Globus pallidus (tissue), 1 donor: ENCODE measurements around the gene ATXN1L.
A peak's percentile ranks its signal among the peaks of the same experiment; 100 is the strongest.
"Not testable (repeated sequence)": the region's sequence is repeated elsewhere in the genome, so short reads cannot be mapped to it uniquely, and the experiment has no call there.

ENCODE experiments used
- DNase-seq: peaks from one replicate; pipeline ENCODE4 v3.0.0-alpha.2; 2015; ENCODE audit warnings: low spot score

The ATXN1L gene

DNA sequence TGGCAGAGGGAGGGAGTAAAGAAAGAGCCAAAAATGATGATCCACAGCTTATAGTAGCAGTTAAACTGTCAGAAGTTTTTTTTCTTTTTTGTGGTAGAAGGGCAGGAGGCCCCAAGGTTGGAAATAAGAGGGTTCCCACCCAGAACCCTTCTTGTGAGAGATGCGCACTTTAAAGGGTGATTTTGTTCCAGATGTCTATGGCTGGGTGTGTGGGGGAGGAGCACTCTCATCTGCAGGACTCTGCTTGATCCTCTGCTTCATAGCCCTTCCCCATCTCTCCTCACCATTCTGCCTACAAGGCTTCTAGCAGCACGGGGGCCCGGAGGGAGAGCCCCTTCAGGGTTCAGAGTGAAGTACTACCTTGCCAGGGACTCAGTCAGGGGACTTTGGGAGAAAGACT, 6.4 kb downstream of the ATXN1L start:
- no peak for DNase-seq

DNA sequence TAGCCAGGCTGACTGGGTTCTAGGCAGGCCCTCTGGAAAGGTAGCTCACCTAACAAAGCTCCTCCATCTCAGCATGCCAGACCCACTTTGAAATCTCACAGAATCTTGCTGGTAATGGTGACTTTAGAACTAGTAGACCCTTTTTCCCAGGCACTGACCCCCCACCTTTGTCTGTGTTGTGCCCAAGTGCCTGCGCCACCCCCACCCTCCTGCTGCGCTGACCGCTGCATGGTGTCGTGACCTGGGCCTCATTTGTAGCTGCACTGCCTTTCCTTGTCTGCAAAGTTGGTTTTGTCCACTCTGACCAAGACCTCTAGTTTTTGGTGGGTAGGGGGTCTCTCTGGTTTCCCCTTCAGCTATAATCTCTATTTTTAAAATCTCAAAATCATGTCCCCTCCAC, 6.8 kb downstream of the ATXN1L start:
- DNase-seq: no peak

DNA sequence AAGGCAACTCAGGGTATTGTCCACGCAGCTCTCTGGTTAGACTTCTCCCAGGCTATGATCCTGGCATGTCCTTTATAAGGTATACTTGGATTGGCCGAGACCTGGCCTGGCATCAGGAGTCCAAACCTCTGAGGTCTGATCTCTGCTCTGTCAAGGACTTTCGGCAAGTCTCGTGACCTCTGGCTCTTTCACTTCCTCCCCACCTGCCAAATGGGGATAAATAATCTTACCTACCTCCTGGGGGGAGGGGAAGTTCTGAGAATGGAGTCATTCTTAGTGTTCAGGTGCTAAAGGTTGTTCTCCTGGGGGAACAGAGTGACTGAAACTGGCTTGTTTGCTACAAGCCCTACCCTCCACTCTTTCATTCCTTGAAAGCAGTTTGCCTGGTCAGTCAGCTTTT, 7.6 kb downstream of the ATXN1L start:
- no peak for DNase-seq

GRCh38 chr16:71854369-71854948, 8.7 kb downstream of the ATXN1L start:
- DNase-seq: no peak

GRCh38 chr16:71855937-71856662, 10.3 kb downstream of the ATXN1L start:
- no peak for DNase-seq

GRCh38 chr16:71859762-71860521, 14.2 kb downstream of the ATXN1L start:
- DNase-seq: no peak

DNA sequence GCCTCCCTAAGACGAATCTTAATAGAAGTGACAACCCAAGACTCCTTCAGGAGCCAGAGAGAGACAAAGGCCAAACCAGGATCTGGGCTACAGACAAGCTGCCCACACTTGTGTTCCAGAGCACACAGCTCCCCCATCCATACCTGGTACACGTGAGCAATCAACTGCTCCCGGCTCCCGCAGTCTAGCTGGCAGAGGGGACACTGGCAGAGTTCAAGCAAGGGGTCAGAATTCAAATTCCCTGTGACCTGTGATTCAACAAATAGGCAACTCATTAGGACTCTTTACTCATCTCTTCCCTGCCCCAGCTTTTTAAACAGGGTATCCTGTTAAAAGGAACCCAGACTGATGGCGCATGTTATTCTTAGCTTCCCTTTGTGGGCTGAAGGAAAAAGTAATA, 18.2 kb downstream of the ATXN1L start:
- DNase-seq: no peak

DNA sequence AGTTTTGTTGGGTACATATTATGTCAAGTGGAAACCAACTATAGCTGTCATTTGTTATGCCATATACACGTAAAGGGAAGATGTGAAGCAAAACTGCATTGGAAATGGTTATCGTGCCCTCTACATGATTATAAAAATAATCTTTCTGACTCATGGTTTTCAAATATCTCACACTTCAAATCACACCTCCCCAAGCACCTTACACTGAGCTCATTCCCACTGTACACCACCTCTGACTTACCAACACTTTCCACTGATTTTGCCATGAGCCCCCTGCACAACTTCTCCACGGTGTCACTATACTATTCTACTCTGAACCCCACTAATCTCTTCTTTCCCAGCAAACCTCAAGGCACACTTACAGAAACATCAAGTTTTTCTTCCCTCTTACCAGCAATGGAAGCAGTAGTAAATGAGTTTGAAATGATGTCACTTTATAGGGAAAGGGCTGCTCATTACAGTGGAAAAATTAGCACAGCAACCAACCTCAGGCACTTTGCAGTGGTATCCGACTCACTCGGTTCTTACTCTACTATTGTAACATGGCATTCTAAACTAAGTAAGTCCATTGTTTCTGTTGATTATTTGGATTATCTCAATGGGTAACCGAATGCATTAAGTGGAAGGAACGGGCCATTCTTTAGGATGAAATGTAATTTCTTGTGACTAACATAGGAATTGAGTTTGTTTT, 19.5 kb downstream of the ATXN1L start:
- DNase-seq: no peak

DNA sequence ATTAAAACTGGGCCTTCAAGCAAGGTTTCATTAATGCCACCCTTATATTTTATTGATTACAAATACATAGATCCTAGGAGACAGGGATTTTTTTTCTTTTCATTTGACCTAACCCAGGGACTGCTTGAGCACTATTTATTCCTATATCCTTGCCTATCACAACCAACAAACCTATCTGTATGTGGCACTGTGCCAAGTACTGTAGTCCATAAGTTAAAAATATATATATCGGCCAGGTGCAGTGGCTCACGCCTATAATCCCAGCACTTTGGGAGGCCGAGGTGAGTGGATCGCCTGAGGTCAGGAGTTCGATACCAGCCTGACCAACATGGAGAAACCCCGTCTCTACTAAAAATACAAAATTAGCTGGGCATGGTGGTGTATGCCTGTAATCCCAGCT, 21.4 kb downstream of the ATXN1L start:
- DNase-seq: not testable (repeated sequence)

- DNase-seq: no peak
These were observed 22.2 kb downstream of the ATXN1L start for GRCh38 chr16:71867939-71868338.

- DNase-seq: no peak
These were observed 23.3 kb downstream of the ATXN1L start for GRCh38 chr16:71869089-71869488.

DNA sequence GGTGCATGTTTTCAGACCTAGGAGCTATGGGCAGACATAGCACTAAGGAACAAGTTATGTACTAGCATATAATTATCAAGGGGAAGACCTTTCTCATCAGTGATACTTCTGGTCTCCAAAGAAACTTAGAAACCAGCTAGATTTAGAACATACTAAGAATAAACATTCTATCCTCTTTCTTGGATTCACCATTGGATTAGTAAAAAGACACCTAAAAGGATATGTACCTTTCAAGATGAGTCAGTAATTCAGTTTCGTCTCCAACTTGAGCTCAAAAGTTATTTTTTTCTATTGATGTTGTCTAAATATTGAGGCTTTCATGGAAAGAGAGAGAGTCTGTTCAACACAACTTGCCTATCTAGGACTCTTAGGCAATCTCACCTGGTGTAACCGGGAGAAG, 25.0 kb downstream of the ATXN1L start:
- no peak for DNase-seq

DNA sequence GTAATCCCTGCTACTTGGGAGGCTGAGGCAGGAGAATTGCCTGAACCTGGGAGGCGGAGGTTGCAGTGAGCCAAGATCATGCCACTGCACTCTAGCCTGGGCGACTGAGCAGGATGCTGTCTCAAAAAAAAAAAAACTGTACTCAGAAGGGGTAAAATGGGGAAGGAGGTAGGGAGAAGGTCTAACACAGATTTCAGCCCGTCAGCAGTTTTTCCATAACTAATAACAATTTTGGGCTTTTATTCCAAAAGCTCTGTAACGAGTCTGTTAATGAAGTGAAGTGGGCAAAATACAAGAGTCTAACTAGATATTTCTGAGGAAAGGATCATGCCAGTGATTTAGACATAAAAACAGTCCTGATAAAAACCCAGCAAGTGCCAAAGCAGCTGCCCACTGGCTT, 27.4 kb downstream of the ATXN1L start:
- no peak for DNase-seq

DNA sequence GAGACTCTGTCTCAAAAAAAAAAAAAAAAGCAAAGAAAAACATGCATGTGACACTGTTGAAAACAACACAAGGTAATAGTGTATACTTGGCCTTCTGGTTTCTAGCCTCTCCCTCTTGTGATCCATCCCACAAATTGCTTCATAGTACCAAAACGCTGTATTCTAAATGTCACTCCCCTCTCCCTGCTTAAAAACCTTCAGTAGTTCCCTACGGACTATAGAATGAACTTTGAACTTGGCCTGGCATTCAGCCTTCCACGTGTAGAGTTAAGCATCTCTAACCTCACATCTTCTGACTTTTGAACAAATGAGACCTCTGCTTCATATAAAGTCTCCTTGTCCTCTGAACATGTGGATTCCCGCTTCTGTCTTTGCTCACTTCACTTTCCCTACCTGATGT, 33.1 kb downstream of the ATXN1L start:
- no peak for DNase-seq

GRCh38 chr16:71880176-71880575, 34.4 kb downstream of the ATXN1L start:
- DNase-seq: peak; percentile 27

DNA sequence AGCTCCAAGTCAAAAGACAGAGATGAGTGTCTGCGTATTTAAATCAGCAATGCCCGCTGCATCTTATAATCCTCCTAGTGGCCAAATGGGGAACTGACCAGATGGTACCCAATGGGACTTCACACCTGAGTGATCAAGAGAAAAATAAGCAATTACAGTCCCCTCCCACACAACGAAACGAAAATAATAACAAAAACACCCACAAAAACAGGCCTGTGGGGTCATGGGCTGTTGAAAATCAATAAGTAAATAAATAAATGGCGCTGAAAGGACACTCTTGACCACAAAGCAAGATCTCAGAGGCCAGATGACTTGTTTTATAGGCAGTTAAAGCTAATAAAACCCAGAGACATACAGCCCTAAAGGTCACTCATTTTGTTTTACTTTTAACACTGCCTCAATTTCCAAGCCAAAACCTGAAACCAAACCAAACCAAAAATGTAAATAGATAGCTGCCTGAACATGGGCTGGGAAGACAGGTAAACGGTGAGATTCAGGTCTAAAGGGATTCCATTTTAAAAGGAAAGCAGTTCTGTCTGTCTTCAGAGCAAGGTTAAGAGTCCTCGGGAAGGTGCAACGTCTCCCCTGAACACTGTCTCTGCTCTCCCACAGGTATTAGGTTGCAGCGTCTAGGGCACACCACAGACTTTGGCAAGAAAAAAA, 36.9 kb downstream of the ATXN1L start:
- DNase-seq: peak; percentile 71

- peak; percentile 24 for DNase-seq
These were observed 37.5 kb downstream of the ATXN1L start for GRCh38 chr16:71883168-71883848.

GRCh38 chr16:71883849-71884638, 38.3 kb downstream of the ATXN1L start, which contains the start of gene ZNF821:
ZNF821 (minus strand) TSS chr16:71884182; CDS start chr16:71879946, 4,236 bp downstream.
- DNase-seq: peak; percentile 75

GRCh38 chr16:71885261-71885650, 39.5 kb downstream of the ATXN1L start:
- no peak for DNase-seq

- no peak for DNase-seq
These were observed 43.4 kb downstream of the ATXN1L start for GRCh38 chr16:71889147-71889546.

- DNase-seq: no peak
These were observed 48.1 kb downstream of the ATXN1L start for GRCh38 chr16:71893888-71894228.
